Esophagus (tissue), 2 donors: Measurements from ENCODE around the gene BCAN. TPM values are rescaled to one million over a fixed set of nuclear protein-coding genes. Genes with fewer than 3 reads are reported as not detected.
"Not testable (repeated sequence)": the region's sequence is repeated elsewhere in the genome, so short reads cannot be mapped to it uniquely, and the experiment has no call there.

ENCODE experiments used
- H3K27ac ChIP-seq, 2 donors: one replicate each; pipeline ENCODE4 v1.5.1; 2013; ENCODE audit warnings: low read depth in 2 of 2, mild to moderate bottlenecking in 2 of 2, inconsistent platforms in 1 of 2, low read length in 1 of 2, moderate library complexity in 1 of 2
- H3K27me3 ChIP-seq, 2 donors: one replicate each; pipeline ENCODE4 v1.6.1; 2013; ENCODE audit warnings: low read length in 2 of 2, control low read depth in 1 of 2, mild to moderate bottlenecking in 1 of 2; ENCODE audit not compliant: insufficient read depth in 2 of 2, control insufficient read depth in 1 of 2
- H3K36me3 ChIP-seq, 2 donors: one replicate each; pipeline ENCODE4 v1.6.1; 2013; ENCODE audit warnings: low read length in 1 of 2; ENCODE audit not compliant: control insufficient read depth in 2 of 2, insufficient read depth in 2 of 2
- H3K4me1 ChIP-seq, 2 donors: one replicate each; pipeline ENCODE4 v1.6.1; 2013; ENCODE audit warnings: low read length in 1 of 2; ENCODE audit not compliant: control insufficient read depth in 2 of 2, insufficient read depth in 2 of 2
- H3K4me3 ChIP-seq, 2 donors: one replicate each; pipeline ENCODE4 v1.5.1; 2013; ENCODE audit warnings: low read length in 2 of 2, mild to moderate bottlenecking in 2 of 2, low read depth in 1 of 2, moderate library complexity in 1 of 2
- H3K9me3 ChIP-seq, 2 donors: one replicate each; pipeline ENCODE4 v1.6.1; 2013; ENCODE audit warnings: mild to moderate bottlenecking in 2 of 2, low read depth in 1 of 2, low read length in 1 of 2, moderate library complexity in 1 of 2; ENCODE audit not compliant: control insufficient read depth in 2 of 2, insufficient read depth in 1 of 2
- WGBS, 2 donors: extraction: QIAGEN DNeasy Blood & Tissue Kit; methylation state at CpG; one replicate each; pipeline ENCODE4 v1.1.7; 2013; 5-methylcytosine and 5-hydroxymethylcytosine counted together
- polyA plus RNA-seq, 2 donors: library from polyadenylated mRNA; stranded (reverse); fragments of 200-250 nt; gene quantifications; one replicate each; pipeline ENCODE4 v1.2.3, GENCODE V29; 2013
- donor health status: healthy with polysubstance abuse.
- donor health status: Bipolar disorder and iron deficiency.

The BCAN gene
- polyA plus RNA-seq, 2 donors = 0.01 to 0.04 TPM

GRCh38 chr1:156626079-156626438 lies 15.9 kb upstream of the BCAN start:
- WGBS, 2 donors = 40 to 46% methylated on average over 4 of the region's 4 CpGs
- Histone ChIP-seq H3K27me3 (peaks cover 0 to 16% of the 10 kb centered on the region in 2 donors), H3K9me3 (no peaks in the 10 kb centered on the region), H3K4me1 (peaks cover 13 to 18% of the 10 kb centered on the region in 2 donors), H3K27ac (no peak overlapping the region), H3K36me3 (no peaks in the 10 kb centered on the region), H3K4me3 (peak overlapping the region in 1 of 2 donors; percentile 24)

GRCh38 chr1:156627313-156627880 lies 14.5 kb upstream of the BCAN start:
- no peak overlapping the region for H3K4me3 ChIP-seq
- H3K4me1 ChIP-seq = peaks cover 13 to 18% of the 10 kb centered on the region in 2 donors
- H3K9me3 ChIP-seq = no peaks in the 10 kb centered on the region
- 69 to 79% methylated on average over 2 of the region's 2 CpGs for WGBS, 2 donors
- peaks cover 0 to 16% of the 10 kb centered on the region in 2 donors for H3K27me3 ChIP-seq
- H3K27ac ChIP-seq = no peak overlapping the region
- H3K36me3 ChIP-seq = no peaks in the 10 kb centered on the region

DNA sequence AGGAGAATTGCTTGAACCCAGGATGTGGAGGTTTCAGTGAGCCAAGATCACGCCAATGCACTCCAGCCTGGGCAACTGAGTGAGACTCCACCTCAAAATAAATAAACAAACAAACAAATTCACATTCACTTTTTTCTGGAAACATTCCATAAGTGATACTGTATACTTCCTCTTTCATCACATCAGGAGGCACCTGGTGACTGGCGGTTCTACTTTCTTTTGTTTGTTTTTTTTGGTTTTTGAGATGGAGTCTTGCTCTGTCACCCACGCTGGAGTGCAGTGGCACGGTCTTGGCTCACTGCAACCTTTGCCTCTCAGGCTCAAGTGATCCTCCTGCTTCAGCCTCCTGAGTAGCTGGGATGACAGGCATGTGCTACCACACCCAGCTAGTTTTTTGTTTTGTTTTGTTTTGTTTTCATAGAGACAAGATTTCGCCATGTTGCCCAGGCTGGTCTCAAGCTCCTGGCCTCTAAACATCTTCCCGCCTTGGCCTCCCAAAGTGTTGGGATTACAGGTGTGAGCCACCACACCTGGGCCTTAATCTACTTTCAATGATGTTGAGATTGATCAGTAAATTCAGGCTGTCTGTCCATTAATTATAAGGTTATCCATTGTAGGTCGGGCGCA lies 12.0 kb upstream of the BCAN start:
- no peak overlapping the region for H3K27ac ChIP-seq
- no peaks in the 10 kb centered on the region for H3K36me3 ChIP-seq
- H3K9me3 ChIP-seq = no peaks in the 10 kb centered on the region
- WGBS, 2 donors = 71 to 76% methylated on average over 8 of the region's 8 CpGs
- H3K4me3 ChIP-seq = no peak overlapping the region
- peaks cover 7% of the 10 kb centered on the region in 2 donors for H3K4me1 ChIP-seq
- peaks cover 0 to 11% of the 10 kb centered on the region in 2 donors for H3K27me3 ChIP-seq

DNA sequence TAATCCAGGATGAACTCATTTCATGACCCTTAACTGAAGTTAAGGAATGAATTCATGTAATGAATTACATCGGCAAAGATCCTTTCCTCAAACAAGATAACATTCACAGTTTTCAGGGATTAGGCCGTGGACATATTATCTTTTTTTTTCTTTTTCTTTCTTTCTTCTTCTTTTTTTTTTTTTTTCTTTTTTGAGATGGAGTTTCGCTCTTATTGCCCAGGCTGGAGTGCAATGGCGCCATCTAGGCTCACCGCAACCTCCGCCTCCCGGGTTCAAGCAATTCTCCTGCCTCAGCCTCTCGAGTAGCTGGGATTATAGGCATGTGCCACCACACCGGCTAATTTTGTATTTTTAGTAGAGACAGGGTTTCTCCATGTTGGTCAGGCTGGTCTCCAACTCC lies 10.8 kb upstream of the BCAN start:
- H3K27ac ChIP-seq, H3K4me3 ChIP-seq, H3K4me1 ChIP-seq, H3K36me3 ChIP-seq, H3K27me3 ChIP-seq, H3K9me3 ChIP-seq: not testable (repeated sequence)
- 55 to 57% methylated on average over 9 of the region's 9 CpGs for WGBS, 2 donors

- H3K36me3 ChIP-seq = no peaks in the 10 kb centered on the region
- 50 to 51% methylated on average over 3 of the region's 3 CpGs for WGBS, 2 donors
- no peak overlapping the region for H3K27ac ChIP-seq
- H3K27me3 ChIP-seq = no peaks in the 10 kb centered on the region
- H3K9me3 ChIP-seq = no peaks in the 10 kb centered on the region
- no peak overlapping the region for H3K4me3 ChIP-seq
- no peaks in the 10 kb centered on the region for H3K4me1 ChIP-seq
Observed at GRCh38 chr1:156632355-156632754, 9.6 kb upstream of the BCAN start.

DNA sequence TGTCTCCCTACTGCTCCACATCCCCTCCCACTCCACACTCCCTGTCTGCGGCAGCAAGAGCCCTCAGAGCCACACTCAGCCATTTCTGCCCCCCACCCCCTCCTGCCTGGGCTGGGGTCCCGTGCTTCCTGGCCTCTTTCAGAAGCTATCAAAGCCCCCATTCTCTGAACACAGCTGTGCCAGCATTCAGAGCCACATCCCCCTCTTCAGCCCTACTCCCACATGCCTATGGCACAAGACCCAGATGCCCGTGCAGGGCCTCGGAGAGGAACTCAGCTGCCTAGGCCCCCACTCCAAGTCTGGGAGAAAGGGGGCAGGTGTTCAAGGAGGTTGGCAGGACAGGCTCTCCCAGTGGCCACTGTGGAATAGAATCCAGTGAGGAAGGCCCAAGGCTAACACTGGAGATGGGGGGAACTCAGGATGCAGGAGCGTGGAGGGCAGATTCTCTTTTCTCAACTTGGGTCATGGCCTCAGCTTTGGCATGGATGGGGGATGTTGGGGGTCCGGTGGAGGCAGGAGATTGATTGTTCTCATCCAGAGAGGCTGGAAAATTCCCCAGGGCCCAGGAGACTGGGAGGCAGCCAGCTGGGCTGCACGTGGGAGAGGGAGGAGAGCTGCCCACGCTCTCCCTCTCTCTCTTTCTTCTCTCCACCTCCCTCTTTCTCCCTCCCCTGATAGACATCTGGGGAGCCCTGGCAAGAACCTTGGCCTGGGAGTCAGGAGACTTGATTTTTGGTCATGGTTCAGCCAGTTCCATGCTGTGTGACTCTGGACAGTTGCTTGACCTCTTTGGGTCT lies 3.5 kb upstream of the BCAN start:
- Histone ChIP-seq H3K36me3 (no peaks in the 10 kb centered on the region), H3K27ac (no peak overlapping the region), H3K4me1 (peaks cover 4 to 8% of the 10 kb centered on the region in 2 donors), H3K27me3 (peaks cover 0 to 7% of the 10 kb centered on the region in 2 donors), H3K4me3 (no peak overlapping the region), H3K9me3 (no peaks in the 10 kb centered on the region)
- 54 to 57% methylated on average over 8 of the region's 8 CpGs for WGBS, 2 donors

- Histone ChIP-seq H3K36me3 (no peaks in the 10 kb centered on the region), H3K9me3 (no peaks in the 10 kb centered on the region), H3K27me3 (peaks cover 0 to 7% of the 10 kb centered on the region in 2 donors), H3K4me3 (no peak overlapping the region), H3K27ac (no peak overlapping the region), H3K4me1 (peaks cover 4 to 8% of the 10 kb centered on the region in 2 donors)
- 55 to 59% methylated on average over 6 of the region's 6 CpGs for WGBS, 2 donors
Observed at GRCh38 chr1:156639601-156640101, 2.3 kb upstream of the BCAN start.

DNA sequence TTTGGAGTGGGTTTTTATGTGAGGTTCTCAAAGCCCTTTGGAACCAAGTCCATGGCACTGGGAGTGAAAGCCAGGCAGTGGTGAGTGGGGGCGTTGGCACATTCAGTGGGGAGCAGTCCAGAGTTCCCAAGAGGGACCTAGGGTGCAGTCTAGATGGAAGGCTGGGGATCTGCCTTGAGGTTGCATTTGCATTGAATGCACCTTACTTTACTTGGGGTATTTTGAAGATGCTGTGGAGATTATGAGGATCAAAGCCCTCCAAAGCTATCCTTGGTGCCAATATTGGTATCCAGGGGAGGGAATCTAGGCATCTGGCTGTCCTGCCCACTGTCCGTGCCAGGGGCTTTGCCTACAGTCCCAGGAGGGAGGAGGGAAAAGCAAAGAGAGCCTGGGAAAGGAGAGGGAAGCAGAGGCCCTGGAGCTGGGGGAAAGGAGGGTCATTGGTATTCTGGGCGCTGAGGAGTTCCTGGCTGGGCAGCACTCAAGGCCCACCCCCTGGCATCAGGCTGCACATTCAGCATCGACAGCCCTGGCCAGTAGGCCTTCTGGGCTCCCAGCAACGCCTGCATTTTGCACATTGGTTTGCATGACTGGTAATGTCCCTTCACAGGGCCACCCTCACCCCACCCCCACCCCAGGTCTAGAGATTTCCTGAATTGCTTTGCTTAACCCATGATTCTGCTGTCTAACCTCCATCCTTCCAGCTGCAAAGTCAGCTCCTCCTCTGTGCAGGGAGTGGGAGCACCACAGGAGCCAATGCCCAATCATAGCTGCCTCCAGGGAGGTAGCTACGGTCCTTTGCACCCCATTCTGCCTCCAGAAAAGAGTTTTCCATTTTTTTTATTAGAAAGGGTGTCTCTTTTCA lies 843 bp upstream of the BCAN start:
- Histone ChIP-seq H3K27me3 (peaks cover 0 to 7% of the 10 kb centered on the region in 2 donors), H3K36me3 (no peaks in the 10 kb centered on the region), H3K9me3 (no peaks in the 10 kb centered on the region), H3K4me1 (peaks cover 4 to 8% of the 10 kb centered on the region in 2 donors), H3K4me3 (no peak overlapping the region), H3K27ac (no peak overlapping the region)
- 39 to 40% methylated on average over 6 of the region's 6 CpGs for WGBS, 2 donors
